Activated T-helper 2 cell treated with anti-CD3 and anti-CD28 coated beads, Interferon-gamma antibody, Interleukin-2, Interleukin-4, amounts not matched to agents 10 μg/mL and 5 μg/mL and 100 μg/mL, durations not matched to agents 14 hours and 24 hours and 36 hours (primary cell): ENCODE results near the gene MCCC1. TPM values are rescaled to one million over a fixed set of nuclear protein-coding genes. Genes with fewer than 3 reads are reported as not detected.
"Not testable (repeated sequence)": the region's sequence is repeated elsewhere in the genome, so short reads cannot be mapped to it uniquely, and the experiment has no call there.

ENCODE experiments used
- DNase-seq: peaks from one replicate; pipeline ENCODE4 v3.0.0; 2021; ENCODE audit warnings: low spot score
- H3K27ac Mint-ChIP-seq: one replicate; pipeline ENCODE4 v1.8.0; 2021; ENCODE audit warnings: mixed read lengths
- H3K27me3 Mint-ChIP-seq: one replicate; pipeline ENCODE4 v1.8.0; 2021; ENCODE audit warnings: low read depth, mixed read lengths
- H3K36me3 Mint-ChIP-seq: one replicate; pipeline ENCODE4 v1.8.0; 2021; ENCODE audit warnings: low read depth, mixed read lengths
- H3K4me1 Mint-ChIP-seq: one replicate; pipeline ENCODE4 v1.8.0; 2021; ENCODE audit warnings: low read depth, mixed read lengths
- H3K4me3 Mint-ChIP-seq: one replicate; pipeline ENCODE4 v1.8.0; 2021; ENCODE audit warnings: low read depth, mild to moderate bottlenecking, moderate library complexity, mixed read lengths
- H3K9me3 Mint-ChIP-seq: one replicate; pipeline ENCODE4 v1.8.0; 2021; ENCODE audit warnings: mixed read lengths
- intact Hi-C: fragments of 100-400 bp; cut with micrococcal nuclease; formaldehyde crosslinking; loops from one replicate; pipeline ENCODE4 v1.15.1; 2023
- total RNA-seq: library from RNA; stranded (reverse); gene quantifications from 2 replicates; pipeline ENCODE4 v1.2.3, GENCODE V29; 2022

The MCCC1 gene
- total RNA-seq, 1 donor from 2014 or later: 31.2 TPM

GRCh38 chr3:183027276-183027675, 72.0 kb downstream of the MCCC1 start:
- Mint-ChIP-seq H3K27ac (no peak overlapping the region), H3K4me3 (no peak overlapping the region), H3K4me1 (no peaks in the 10 kb centered on the region), H3K27me3 (no peaks in the 10 kb centered on the region), H3K36me3 (peaks cover 41% of the 10 kb centered on the region), H3K9me3 (no peaks in the 10 kb centered on the region)
- no peak for DNase-seq
- intact Hi-C loops: no loop called here

GRCh38 chr3:183022936-183023516, 76.3 kb downstream of the MCCC1 start:
- Mint-ChIP-seq H3K4me3 (no peak overlapping the region), H3K4me1 (no peaks in the 10 kb centered on the region), H3K36me3 (peaks cover 39% of the 10 kb centered on the region), H3K27me3 (no peaks in the 10 kb centered on the region), H3K27ac (no peak overlapping the region), H3K9me3 (no peaks in the 10 kb centered on the region)
- intact Hi-C loops: no loop called here
- no peak for DNase-seq

- peaks cover 40% of the 10 kb centered on the region for H3K36me3 Mint-ChIP-seq
- H3K27me3 Mint-ChIP-seq: no peaks in the 10 kb centered on the region
- no peaks in the 10 kb centered on the region for H3K9me3 Mint-ChIP-seq
- no peak for DNase-seq
- intact Hi-C loops: no loop called here
- no peak overlapping the region for H3K4me3 Mint-ChIP-seq
- no peak overlapping the region for H3K27ac Mint-ChIP-seq
- no peaks in the 10 kb centered on the region for H3K4me1 Mint-ChIP-seq
Observed at GRCh38 chr3:183018421-183019192, 80.7 kb downstream of the MCCC1 start.

GRCh38 chr3:183015185-183015584, 84.1 kb downstream of the MCCC1 start:
- Mint-ChIP-seq H3K27me3 (no peaks in the 10 kb centered on the region), H3K4me3 (no peak overlapping the region), H3K36me3 (peaks cover 28% of the 10 kb centered on the region), H3K9me3 (no peaks in the 10 kb centered on the region), H3K27ac (no peak overlapping the region), H3K4me1 (no peaks in the 10 kb centered on the region)
- intact Hi-C loops: no loop called here
- DNase-seq: no peak

GRCh38 chr3:183013856-183014255, 85.4 kb downstream of the MCCC1 start:
- intact Hi-C loops: no loop called here
- H3K36me3 Mint-ChIP-seq: peaks cover 18% of the 10 kb centered on the region

GRCh38 chr3:183013074-183013473, 86.2 kb downstream of the MCCC1 start:
- no peak for DNase-seq
- Mint-ChIP-seq H3K36me3 (peaks cover 14% of the 10 kb centered on the region), H3K27me3 (no peaks in the 10 kb centered on the region), H3K27ac (no peak overlapping the region), H3K9me3 (no peaks in the 10 kb centered on the region), H3K4me1 (no peaks in the 10 kb centered on the region), H3K4me3 (no peak overlapping the region)
- intact Hi-C loops: no loop called here

More at GRCh38 chr3:183013856-183014255, 85.4 kb downstream of the MCCC1 start:
- Mint-ChIP-seq H3K4me3 (no peak overlapping the region), H3K4me1 (no peaks in the 10 kb centered on the region), H3K9me3 (no peaks in the 10 kb centered on the region), H3K27ac (no peak overlapping the region), H3K27me3 (no peaks in the 10 kb centered on the region)
- no peak for DNase-seq

- Mint-ChIP-seq H3K9me3 (no peaks in the 10 kb centered on the region), H3K36me3 (no peaks in the 10 kb centered on the region), H3K4me1 (no peaks in the 10 kb centered on the region), H3K4me3 (no peak overlapping the region), H3K27me3 (no peaks in the 10 kb centered on the region), H3K27ac (no peak overlapping the region)
- no peak for DNase-seq
- intact Hi-C loops: no loop called here
Observed at GRCh38 chr3:183008800-183009199, 90.5 kb downstream of the MCCC1 start.

- Mint-ChIP-seq H3K9me3 (no peaks in the 10 kb centered on the region), H3K36me3 (no peaks in the 10 kb centered on the region), H3K27me3 (no peaks in the 10 kb centered on the region), H3K4me1 (no peaks in the 10 kb centered on the region), H3K4me3 (no peak overlapping the region), H3K27ac (no peak overlapping the region)
- no peak for DNase-seq
- intact Hi-C loops: no loop called here
Observed at GRCh38 chr3:183008303-183008702, 91.0 kb downstream of the MCCC1 start.

- H3K4me1 Mint-ChIP-seq: no peaks in the 10 kb centered on the region
- H3K27me3 Mint-ChIP-seq: no peaks in the 10 kb centered on the region
Observed at GRCh38 chr3:183006396-183007002, 92.8 kb downstream of the MCCC1 start.

GRCh38 chr3:182999767-183000166, 99.5 kb downstream of the MCCC1 start:
- Mint-ChIP-seq H3K27me3 (peaks cover 16% of the 10 kb centered on the region), H3K4me1 (no peaks in the 10 kb centered on the region), H3K4me3 (no peak overlapping the region), H3K9me3 (no peaks in the 10 kb centered on the region), H3K27ac (no peak overlapping the region), H3K36me3 (no peaks in the 10 kb centered on the region)
- intact Hi-C loops: no loop called here
- no peak for DNase-seq

More at GRCh38 chr3:183006396-183007002, 92.8 kb downstream of the MCCC1 start:
- intact Hi-C loops: no loop called here
- Mint-ChIP-seq H3K4me3 (no peak overlapping the region), H3K9me3 (no peaks in the 10 kb centered on the region), H3K27ac (no peak overlapping the region), H3K36me3 (no peaks in the 10 kb centered on the region)
- DNase-seq: no peak

- H3K9me3 Mint-ChIP-seq, H3K4me3 Mint-ChIP-seq, H3K36me3 Mint-ChIP-seq, intact Hi-C loops, DNase-seq, H3K27ac Mint-ChIP-seq, H3K4me1 Mint-ChIP-seq: not testable (repeated sequence)
- peaks cover 17% of the 10 kb centered on the region for H3K27me3 Mint-ChIP-seq
Observed at GRCh38 chr3:182993486-182994201, 105.7 kb downstream of the MCCC1 start.

GRCh38 chr3:182989566-182989965, 109.7 kb downstream of the MCCC1 start:
- no peak overlapping the region for H3K27ac Mint-ChIP-seq
- no peak for DNase-seq
- H3K4me3 Mint-ChIP-seq: no peak overlapping the region
- peaks cover under 1% of the 10 kb centered on the region for H3K4me1 Mint-ChIP-seq
- intact Hi-C loops: no loop called here
- H3K27me3 Mint-ChIP-seq: peaks cover 5% of the 10 kb centered on the region
- H3K9me3 Mint-ChIP-seq: peaks cover 4% of the 10 kb centered on the region
- no peaks in the 10 kb centered on the region for H3K36me3 Mint-ChIP-seq

- no peaks in the 10 kb centered on the region for H3K36me3 Mint-ChIP-seq
- H3K27me3 Mint-ChIP-seq: no peaks in the 10 kb centered on the region
- no peak overlapping the region for H3K4me3 Mint-ChIP-seq
- intact Hi-C loops: no loop called here
- no peaks in the 10 kb centered on the region for H3K9me3 Mint-ChIP-seq
- no peak overlapping the region for H3K27ac Mint-ChIP-seq
- no peak for DNase-seq
- H3K4me1 Mint-ChIP-seq: peaks cover 6% of the 10 kb centered on the region
Observed at GRCh38 chr3:182986021-182986420, 113.3 kb downstream of the MCCC1 start.
